ENCODE measurements around the gene ONECUT1. TPM values are rescaled to one million over a fixed set of nuclear protein-coding genes. Genes with fewer than 3 reads are reported as not detected.

The ONECUT1 gene
- total and polyA plus RNA-seq, 2 donors (not counting 3 experiments of a cell fraction or from before 2014, with no cell fraction given) = not detected

- no TSS peak for BruUV-seq (replicated peaks)
- FAIRE-seq = no peak
- CTCF ChIA-PET = interaction anchor here (1.2 kb wide), 1 partner anchor 20 kb away, joined by 3 read pairs; no protein-coding TSS in a partner anchor
Observed at GRCh38 chr15:52715411-52715810, 74.7 kb downstream of the ONECUT1 start.

More at GRCh38 chr15:52715411-52715810, 74.7 kb downstream of the ONECUT1 start:
- Histone ChIP-seq H3K9ac (replicated peaks; ENCODE audit: extremely low read depth, insufficient read depth, low read length) (no peak overlapping the region), H3K9me3 (replicated peaks; ENCODE audit: control insufficient read depth, insufficient read depth, low read length) (no peaks in the 10 kb centered on the region), H3K9me1 (replicated peaks; ENCODE audit: control insufficient read depth, extremely low read depth, insufficient read depth, low read length) (no peaks in the 10 kb centered on the region), H3K27ac (ENCODE audit: insufficient read depth, low read depth, low read length) (no peak overlapping the region), H3K36me3 (ENCODE audit: control insufficient read depth in 2 of 2, extremely low read depth in 1 of 2, insufficient read depth in 2 of 2, low read length in 2 of 2) (no peaks in the 10 kb centered on the region), H3K4me3 (replicated peaks in 1 of 3; ENCODE audit: insufficient read depth in 1 of 3, low read depth in 1 of 3, low read length in 3 of 3) (no peak overlapping the region), H3K79me2 (ENCODE audit: control insufficient read depth, insufficient read depth, low read length) (no peaks in the 10 kb centered on the region), H3K27me3 (ENCODE audit: control insufficient read depth in 2 of 2, insufficient read depth in 2 of 2, low read length in 2 of 2) (peaks cover 0 to 6% of the 10 kb centered on the region in 2 experiments), H2AFZ (ENCODE audit: low read depth, low read length) (no peak overlapping the region), H3K4me1 (ENCODE audit: control insufficient read depth, extremely low read depth, insufficient read depth, low read length) (no peaks in the 10 kb centered on the region), H3K4me2 (ENCODE audit: insufficient read depth, low read length) (no peak overlapping the region), H4K20me1 (replicated peaks; ENCODE audit: control insufficient read depth, extremely low read depth, insufficient read depth, low read length) (no peaks in the 10 kb centered on the region)
- dilution Hi-C loops (cut with MboI; ENCODE audit: extremely low pct_ligation_motif_present, low sequenced_read_pairs) = no loop called here
- intact Hi-C loops (cut with micrococcal nuclease) = no loop called here
- DNase-seq (ENCODE audit: low read depth, low spot score) = no peak
- POLR2A ChIA-PET = no interaction called here
- TF ChIP-seq POLR2AphosphoS5 (IDR thresholded peaks at IDR 0.05; ENCODE audit: insufficient read depth, low read depth, low read length) = no peak
- no peak for TF ChIP-seq GATA2 (IDR thresholded peaks at IDR 0.05; ENCODE audit: insufficient read depth, insufficient read length, low read depth, low read length)
- TF ChIP-seq POLR2A (IDR thresholded peaks at IDR 0.05; ENCODE audit: low read depth, low read length) = no peak
- TF ChIP-seq CTCF (IDR thresholded peaks at IDR 0.05; ENCODE audit: extremely low read depth in 1 of 2, insufficient read depth in 1 of 2, low read depth in 1 of 2, low read length in 2 of 2) = no peak
- TF ChIP-seq FOS (IDR thresholded peaks at IDR 0.05; ENCODE audit: borderline replicate concordance, insufficient read depth, low read length) = no peak
- TF ChIP-seq MAX (IDR thresholded peaks at IDR 0.05; ENCODE audit: insufficient read depth, insufficient read length) = no peak
- no peak for TF ChIP-seq JUN (IDR thresholded peaks at IDR 0.05; ENCODE audit: borderline replicate concordance, insufficient read depth, insufficient read length, low read depth)
- no peak for TF ChIP-seq EZH2 (IDR thresholded peaks at IDR 0.05; ENCODE audit: borderline replicate concordance, low read depth, low read length, severe bottlenecking)
- TF ChIP-seq MYC (IDR thresholded peaks at IDR 0.05; ENCODE audit: low read depth, low read length) = no peak

Measured in endothelial cell of umbilical vein (primary cell).